ENCODE measurements around the gene SCUBE1.

SCUBE1 gene

GRCh38 chr22:43243324-43243723 lies 99.8 kb downstream of the SCUBE1 start:
- TF ChIP-seq OSR1 (CRISPR knock-in tag; IDR thresholded peaks at IDR 0.05) (no peak), CREB5 (CRISPR knock-in tag; IDR thresholded peaks at IDR 0.05; ENCODE audit: low read depth) (no peak), PPARA (CRISPR knock-in tag; IDR thresholded peaks at IDR 0.05; ENCODE audit: borderline replicate concordance) (no peak), CSDC2 (CRISPR knock-in tag; IDR thresholded peaks at IDR 0.05) (no peak), TOX (CRISPR knock-in tag; IDR thresholded peaks at IDR 0.05; ENCODE audit: borderline replicate concordance) (no peak)
- no peak for ATAC-seq

- no peak for TF ChIP-seq TCF4 (CRISPR knock-in tag; IDR thresholded peaks at IDR 0.05; ENCODE audit: borderline replicate concordance)
- TF ChIP-seq ZC3H10 (CRISPR knock-in tag; IDR thresholded peaks at IDR 0.05) = no peak
- TF ChIP-seq CSRNP3 (CRISPR knock-in tag; IDR thresholded peaks at IDR 0.05) = no peak
- TF ChIP-seq GLIS3 (CRISPR knock-in tag; IDR thresholded peaks at IDR 0.05) = no peak
- no peak for TF ChIP-seq TOX (CRISPR knock-in tag; IDR thresholded peaks at IDR 0.05; ENCODE audit: borderline replicate concordance)
- TF ChIP-seq ESRRG (CRISPR knock-in tag; IDR thresholded peaks at IDR 0.05) = no peak
- no peak for TF ChIP-seq PPARA (CRISPR knock-in tag; IDR thresholded peaks at IDR 0.05; ENCODE audit: borderline replicate concordance)
- no peak for TF ChIP-seq CREB5 (CRISPR knock-in tag; IDR thresholded peaks at IDR 0.05; ENCODE audit: low read depth)
- no peak for TF ChIP-seq ZNF565 (CRISPR knock-in tag; conservative IDR thresholded peaks at IDR 0.05; ENCODE audit: low read depth)
- ATAC-seq = no peak
Measured at GRCh38 chr22:43242627-43243026, 100.5 kb downstream of the SCUBE1 start.

- no peak for TF ChIP-seq PPARA (CRISPR knock-in tag; IDR thresholded peaks at IDR 0.05; ENCODE audit: borderline replicate concordance)
- TF ChIP-seq ARNTL (CRISPR knock-in tag; IDR thresholded peaks at IDR 0.05; ENCODE audit: borderline replicate concordance, low read depth) = no peak
- no peak for TF ChIP-seq OSR1 (CRISPR knock-in tag; IDR thresholded peaks at IDR 0.05)
- TF ChIP-seq ZNF565 (CRISPR knock-in tag; conservative IDR thresholded peaks at IDR 0.05; ENCODE audit: low read depth) = no peak
- no peak for TF ChIP-seq CSDC2 (CRISPR knock-in tag; IDR thresholded peaks at IDR 0.05)
- TF ChIP-seq ZFP30 (CRISPR knock-in tag; IDR thresholded peaks at IDR 0.05) = no peak
- no peak for ATAC-seq
Measured at GRCh38 chr22:43241699-43242386, 101.3 kb downstream of the SCUBE1 start.

- no peak for TF ChIP-seq ZFP30 (CRISPR knock-in tag; IDR thresholded peaks at IDR 0.05)
- TF ChIP-seq RARB (CRISPR knock-in tag; IDR thresholded peaks at IDR 0.05) = no peak
- TF ChIP-seq ZFP3 (CRISPR knock-in tag; IDR thresholded peaks at IDR 0.05) = no peak
- TF ChIP-seq ARNTL (CRISPR knock-in tag; IDR thresholded peaks at IDR 0.05; ENCODE audit: borderline replicate concordance, low read depth) = no peak
- TF ChIP-seq ESRRG (CRISPR knock-in tag; IDR thresholded peaks at IDR 0.05) = no peak
- TF ChIP-seq CREB5 (CRISPR knock-in tag; IDR thresholded peaks at IDR 0.05; ENCODE audit: low read depth) = no peak
- TF ChIP-seq TSHZ2 (CRISPR knock-in tag; IDR thresholded peaks at IDR 0.05) = no peak
- TF ChIP-seq SNAI2 (CRISPR knock-in tag; IDR thresholded peaks at IDR 0.05) = no peak
- no peak for TF ChIP-seq ZC3H10 (CRISPR knock-in tag; IDR thresholded peaks at IDR 0.05)
- TF ChIP-seq TCF4 (CRISPR knock-in tag; IDR thresholded peaks at IDR 0.05; ENCODE audit: borderline replicate concordance) = no peak
- no peak for TF ChIP-seq CSDC2 (CRISPR knock-in tag; IDR thresholded peaks at IDR 0.05)
- TF ChIP-seq BACH2 (CRISPR knock-in tag; IDR thresholded peaks at IDR 0.05; ENCODE audit: borderline replicate concordance) = no peak
- no peak for TF ChIP-seq PATZ1 (CRISPR knock-in tag; IDR thresholded peaks at IDR 0.05; ENCODE audit: borderline replicate concordance)
- no peak for TF ChIP-seq GLIS3 (CRISPR knock-in tag; IDR thresholded peaks at IDR 0.05)
- no peak for TF ChIP-seq PPARA (CRISPR knock-in tag; IDR thresholded peaks at IDR 0.05; ENCODE audit: borderline replicate concordance)
- TF ChIP-seq TOX (CRISPR knock-in tag; IDR thresholded peaks at IDR 0.05; ENCODE audit: borderline replicate concordance) = no peak
- no peak for ATAC-seq
Measured at GRCh38 chr22:43241138-43241597, 102.0 kb downstream of the SCUBE1 start.

Measured in SK-N-SH treated with all-trans-retinoic acid at 6 μM for 48 hours (cell line).